H1 (cell line): ENCODE results near the gene MYH3. TPM values are rescaled to one million over a fixed set of nuclear protein-coding genes. Genes with fewer than 3 reads are reported as not detected.

Experiments
- CTCF ChIA-PET: fragments of 300-600 bp; sonication (Branson Sonifier 250); formaldehyde crosslinking; loops from one replicate; lab custom pipeline; 2021; ENCODE audit not compliant: partially characterized antibody; lab: Charles Lee
- POLR2A ChIA-PET: fragments of 300-600 bp; sonication (Branson Sonifier 250); formaldehyde crosslinking; loops from one replicate; lab custom pipeline; 2021; ENCODE audit warnings: inconsistent platforms; ENCODE audit not compliant: partially characterized antibody; lab: Charles Lee
- DNase-seq, 2 experiments: peaks; one replicate each; pipeline versions ENCODE4 v3.0.0 to v3.0.0-alpha.2; 2010 to 2022; ENCODE audit warnings: low spot score in 2 of 2, low read depth in 1 of 2, mixed read lengths in 1 of 2
- FAIRE-seq: peaks from 2 replicates; lab custom pipeline; 2011; peaks lifted over from hg19 to GRCh38; lab: Jason Lieb, UNC
- H2AFZ ChIP-seq: 2 replicates; pipeline ENCODE4 v1.8.1; 2012; ENCODE audit warnings: low read length, inconsistent platforms
- H2AK5ac ChIP-seq: 2 replicates; pipeline ENCODE4 v1.6.1; 2013; ENCODE audit warnings: low read depth, low read length
- H2BK120ac ChIP-seq: replicated peaks from 2 replicates; pipeline ENCODE3; 2013; ENCODE audit warnings: low read depth, low read length, inconsistent platforms
- H2BK12ac ChIP-seq: 2 replicates; pipeline ENCODE4 v1.6.1; 2013; ENCODE audit warnings: low read depth, low read length
- H2BK15ac ChIP-seq: 2 replicates; pipeline ENCODE4 v1.6.1; 2013; ENCODE audit warnings: low read length
- H2BK20ac ChIP-seq: 2 replicates; pipeline ENCODE4 v1.6.1; 2013; ENCODE audit warnings: low read length
- H2BK5ac ChIP-seq: 2 replicates; pipeline ENCODE4 v1.6.1; 2013; ENCODE audit warnings: low read depth, low read length
- H3K14ac ChIP-seq: 2 replicates; pipeline ENCODE4 v1.6.1; 2013; ENCODE audit warnings: inconsistent platforms; ENCODE audit not compliant: insufficient read length
- H3K18ac ChIP-seq: 2 replicates; pipeline ENCODE4 v1.6.1; 2013; ENCODE audit warnings: low read length; ENCODE audit errors: extremely low read depth
- H3K23ac ChIP-seq: 2 replicates; pipeline ENCODE4 v1.6.1; 2013; ENCODE audit warnings: inconsistent platforms; ENCODE audit not compliant: insufficient read length
- H3K23me2 ChIP-seq: 2 replicates; pipeline ENCODE4 v1.6.1; 2013; ENCODE audit warnings: low read depth, low read length
- H3K27ac ChIP-seq: 2 replicates; pipeline ENCODE4 v1.6.1; 2011; ENCODE audit warnings: low read depth, low read length, inconsistent platforms
- H3K27me3 ChIP-seq, 4 experiments: replicated peaks in 1 of 4; 1 replicate in 1 of 4; 2 replicates in 3 of 4; pipeline versions ENCODE4 v1.6.1 to v1.8.1; 2011 to 2013; ENCODE audit warnings: low read length in 3 of 4, mild to moderate bottlenecking in 3 of 4, inconsistent platforms in 2 of 4, mixed read lengths in 2 of 4, moderate library complexity in 1 of 4; ENCODE audit not compliant: control insufficient read depth in 3 of 4, insufficient read depth in 3 of 4; ENCODE audit errors: extremely low read depth in 1 of 4
- H3K36me3 ChIP-seq, 4 experiments: 2 replicates each; pipeline versions ENCODE4 v1.6.1 to v1.8.1; 2011 to 2013; ENCODE audit warnings: mild to moderate bottlenecking in 4 of 4, low read length in 3 of 4, moderate library complexity in 2 of 4, control low read depth in 1 of 4, inconsistent platforms in 1 of 4; ENCODE audit not compliant: insufficient read depth in 4 of 4, control insufficient read depth in 2 of 4
- H3K4ac ChIP-seq: replicated peaks from 2 replicates; pipeline ENCODE3; 2013; ENCODE audit warnings: low read length, low read depth, mixed read lengths, inconsistent platforms; ENCODE audit not compliant: insufficient read length
- H3K4me1 ChIP-seq, 4 experiments: replicated peaks in 1 of 4; 1 replicate in 1 of 4; 2 replicates in 3 of 4; pipeline versions ENCODE4 v1.6.1 to v1.8.1; 2011 to 2013; ENCODE audit warnings: low read length in 3 of 4, inconsistent platforms in 2 of 4, mixed read lengths in 1 of 4; ENCODE audit not compliant: insufficient read depth in 4 of 4, control insufficient read depth in 3 of 4
- H3K4me2 ChIP-seq, 2 experiments: 2 replicates each; pipeline versions ENCODE4 v1.6.1 to v1.8.1; 2011 to 2013; ENCODE audit warnings: low read depth in 2 of 2, low read length in 2 of 2, control low read depth in 1 of 2, inconsistent platforms in 1 of 2, mild to moderate bottlenecking in 1 of 2; ENCODE audit not compliant: insufficient read depth in 1 of 2
- H3K4me3 ChIP-seq, 4 experiments: fragments of 200-600, 300-600 bp in 1 of 4; sonication (generic), shearing (Covaris generic), sonication (Bioruptor Twin) in 1 of 4; 2 replicates each; pipeline versions ENCODE4 v1.5.1 to v1.8.1; 2011 to 2016; ENCODE audit warnings: low read length in 4 of 4, low read depth in 3 of 4, control low read depth in 2 of 4, inconsistent platforms in 2 of 4, mild to moderate bottlenecking in 2 of 4, mixed read lengths in 1 of 4, moderate library complexity in 1 of 4; ENCODE audit not compliant: insufficient read depth in 2 of 4; ENCODE audit errors: extremely low read depth in 1 of 4
- H3K56ac ChIP-seq: replicated peaks from 2 replicates; pipeline ENCODE3; 2013; ENCODE audit warnings: low read depth, mild to moderate bottlenecking, mixed read lengths, low read length, inconsistent platforms; ENCODE audit not compliant: insufficient read length
- H3K79me1 ChIP-seq: 2 replicates; pipeline ENCODE4 v1.6.1; 2013; ENCODE audit warnings: low read depth, low read length, control low read depth
- H3K79me2 ChIP-seq, 2 experiments: 2 replicates each; pipeline versions ENCODE4 v1.6.1 to v1.8.1; 2012 to 2013; ENCODE audit warnings: low read length in 2 of 2, mild to moderate bottlenecking in 2 of 2, inconsistent platforms in 1 of 2; ENCODE audit not compliant: insufficient read depth in 2 of 2, control insufficient read depth in 1 of 2
- H3K9ac ChIP-seq, 4 experiments: replicated peaks in 1 of 4; 1 replicate in 1 of 4; 2 replicates in 3 of 4; pipeline versions ENCODE4 v1.6.1 to v1.8.1; 2011 to 2013; ENCODE audit warnings: low read depth in 3 of 4, low read length in 3 of 4, control low read depth in 2 of 4, mild to moderate bottlenecking in 2 of 4, moderate library complexity in 2 of 4, inconsistent platforms in 1 of 4; ENCODE audit errors: extremely low read depth in 1 of 4
- H3K9me3 ChIP-seq, 2 experiments: 2 replicates each; pipeline versions ENCODE4 v1.6.1 to v1.8.1; 2012 to 2013; ENCODE audit warnings: mild to moderate bottlenecking in 2 of 2, moderate library complexity in 2 of 2, control low read depth in 1 of 2, inconsistent platforms in 1 of 2, low read depth in 1 of 2, low read length in 1 of 2, mixed read lengths in 1 of 2; ENCODE audit not compliant: insufficient read depth in 2 of 2
- H4K20me1 ChIP-seq, 2 experiments: replicated peaks in 1 of 2; 2 replicates each; pipeline versions ENCODE3 to v1.8.1; 2011 to 2013; ENCODE audit warnings: inconsistent platforms in 2 of 2, low read length in 2 of 2, mild to moderate bottlenecking in 1 of 2; ENCODE audit not compliant: insufficient read depth in 2 of 2, control insufficient read depth in 1 of 2
- H4K5ac ChIP-seq: 2 replicates; pipeline ENCODE4 v1.6.1; 2013; ENCODE audit warnings: low read length, low read depth, mixed read lengths, inconsistent platforms; ENCODE audit not compliant: insufficient read length
- H4K8ac ChIP-seq: 2 replicates; pipeline ENCODE4 v1.8.0; 2013; ENCODE audit warnings: mild to moderate bottlenecking, moderate library complexity, low read length, inconsistent platforms; ENCODE audit not compliant: insufficient read depth; ENCODE audit errors: extremely low read depth
- H4K91ac ChIP-seq: replicated peaks from 2 replicates; pipeline ENCODE3; 2013; ENCODE audit warnings: low read length, mixed read lengths, inconsistent platforms; ENCODE audit not compliant: insufficient read length
- ASH2L ChIP-seq: fragments of 200-600, 300-600 bp; sonication (generic); IDR thresholded peaks from one replicate; pipeline ENCODE4 v1.7.1; 2017; ENCODE audit warnings: low read length
- CBX5 ChIP-seq: fragments of 300-800, 300-1000 bp; sonication (generic); IDR thresholded peaks from 2 replicates; pipeline ENCODE4 v1.7.1; 2016; ENCODE audit warnings: antibody characterized with exemption, low read length, low read depth
- CBX8 ChIP-seq: fragments of 300-800, 300-1000 bp; sonication (generic); IDR thresholded peaks from 2 replicates; pipeline ENCODE4 v1.7.1; 2016; ENCODE audit warnings: low read depth, low read length, borderline replicate concordance
- CHD2 ChIP-seq: IDR thresholded peaks from 2 replicates; pipeline ENCODE4 v1.6.1; 2012; ENCODE audit warnings: low read length, improper control_type of control experiment
- EGR1 ChIP-seq: IDR thresholded peaks from 2 replicates; pipeline ENCODE4 v1.6.1; 2011; ENCODE audit warnings: low read depth, low read length, borderline replicate concordance
- EZH2 ChIP-seq: fragments of 200-600 bp; sonication (generic); IDR thresholded peaks from 2 replicates; pipeline ENCODE4 v1.7.1; 2012; ENCODE audit warnings: low read depth, mild to moderate bottlenecking, moderate library complexity, low read length, inconsistent platforms; ENCODE audit not compliant: severe bottlenecking
- GABPA ChIP-seq: IDR thresholded peaks from 2 replicates; pipeline ENCODE4 v1.6.1; 2011; ENCODE audit warnings: mild to moderate bottlenecking, low read length, moderate library complexity, borderline replicate concordance; ENCODE audit not compliant: insufficient read depth
- RAD21 ChIP-seq, 2 experiments: IDR thresholded peaks in 1 of 2; conservative IDR thresholded peaks in 1 of 2; 2 replicates each; pipeline ENCODE4 v1.6.1; 2011; ENCODE audit warnings: low read depth in 2 of 2, low read length in 2 of 2, improper control_type of control experiment in 1 of 2, inconsistent platforms in 1 of 2, mild to moderate bottlenecking in 1 of 2, moderate library complexity in 1 of 2
- SIN3A ChIP-seq, 2 experiments: IDR thresholded peaks in 1 of 2; conservative IDR thresholded peaks in 1 of 2; 2 replicates each; pipeline ENCODE4 v1.6.1; 2011 to 2012; ENCODE audit warnings: low read length in 2 of 2, improper control_type of control experiment in 1 of 2, low read depth in 1 of 2, mild to moderate bottlenecking in 1 of 2
- WGBS, 2 experiments: shearing (Covaris generic) in 1 of 2; methylation state at CpG; one replicate each; pipeline versions ENCODE4 v1.1.6 to v1.1.7; 2013 to 2015; ENCODE audit warnings: low lambda C conversion rate in 2 of 2, mixed read lengths in 2 of 2, inconsistent platforms in 1 of 2, low coverage in 1 of 2, missing lambda C conversion rate in 1 of 2; ENCODE audit not compliant: insufficient replicate concordance in 2 of 2, insufficient coverage in 1 of 2, insufficient read length in 1 of 2; ENCODE audit errors: extremely low coverage in 1 of 2, missing lambda C conversion rate in 1 of 2; 5-methylcytosine and 5-hydroxymethylcytosine counted together
- polyA plus RNA-seq, 7 experiments: library from polyadenylated mRNA; depleted of rRNA in 3 of 7; stranded (reverse) in 5 of 7; unstranded in 2 of 7; fragments of >200 nt in 5 of 7; fragments of 200-250 nt in 2 of 7; gene quantifications; 1 replicate in 5 of 7; 2 replicates in 1 of 7; 4 replicates in 1 of 7; pipeline versions ENCODE4 v1.2.1 to v1.2.3, GENCODE V29; 2011 to 2013; ENCODE audit warnings: missing spikeins in 2 of 7, mixed read lengths in 2 of 7
- total RNA-seq: library from RNA; stranded (reverse); fragmentation: NEBNext Ultra II Directional; extraction: Animal tissue kit (Norgen Biotek cat#: 25700); gene quantifications from 2 replicates; pipeline ENCODE4 v1.2.1, GENCODE V29; 2021
- TF ChIP-seq, protein P1 (sequence below): IDR thresholded peaks from 2 replicates; pipeline ENCODE4 v1.6.1; 2011; ENCODE audit warnings: low read depth, mild to moderate bottlenecking, low read length; ENCODE audit not compliant: insufficient read depth

The MYH3 gene
- total and polyA plus RNA-seq, 2 of the 8 experiments (the other 6 are each of a cell fraction or from before 2014, with no cell fraction given), result 0.65 to 1.8 TPM

GRCh38 chr17:10603931-10604330 lies 53.2 kb downstream of the MYH3 start:
- TF ChIP-seq EGR1, result no peak
- no peak for TF ChIP-seq GABPA
- TF ChIP-seq SIN3A (conservative IDR thresholded peaks at IDR 0.05 in 1 of 2, IDR thresholded peaks at IDR 0.05 in 1 of 2; ENCODE audit: low read depth in 1 of 2, low read length in 2 of 2), result no peak
- TF ChIP-seq CHD2, result no peak
- TF ChIP-seq CBX8, result no peak
- no peak for TF ChIP-seq RAD21 (IDR thresholded peaks at IDR 0.05 in 1 of 2, conservative IDR thresholded peaks at IDR 0.05 in 1 of 2; ENCODE audit: low read depth in 2 of 2, low read length in 2 of 2)
- TF ChIP-seq ASH2L, result no peak
- no peak for TF ChIP-seq CBX5
- no peak for TF ChIP-seq EZH2
- TF ChIP-seq, protein P1, sequence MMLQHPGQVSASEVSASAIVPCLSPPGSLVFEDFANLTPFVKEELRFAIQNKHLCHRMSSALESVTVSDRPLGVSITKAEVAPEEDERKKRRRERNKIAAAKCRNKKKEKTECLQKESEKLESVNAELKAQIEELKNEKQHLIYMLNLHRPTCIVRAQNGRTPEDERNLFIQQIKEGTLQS, result no peak
- no peak overlapping the region for H2BK15ac ChIP-seq
- ChIA-PET POLR2A (no interaction called here), CTCF (interaction anchor here (1.2 to 2.1 kb wide), 4 partner anchors 11 to 27 kb away, joined by 3 to 13 read pairs (median 8); no protein-coding TSS in a partner anchor)
- no peak overlapping the region for H4K91ac ChIP-seq
- no peaks in the 10 kb centered on the region for H3K23me2 ChIP-seq
- H3K36me3 ChIP-seq, result 0 out of 8 replicates have a peak, but pooled peaks cover 0 to 2% (median 0%) of the 10 kb centered on the region in 4 experiments
- no peak overlapping the region for H3K4ac ChIP-seq
- no peak overlapping the region for H3K18ac ChIP-seq
- no peaks in the 10 kb centered on the region for H3K9me3 ChIP-seq
- H3K27me3 ChIP-seq, result no peaks in the 10 kb centered on the region
- no peak overlapping the region for H3K27ac ChIP-seq
- H2BK120ac ChIP-seq, result no peak overlapping the region
- no peak for FAIRE-seq
- no peaks in the 10 kb centered on the region for H3K79me1 ChIP-seq
- no peaks in the 10 kb centered on the region for H4K20me1 ChIP-seq
- H3K4me2 ChIP-seq, result no peak overlapping the region
- no peak overlapping the region for H2AK5ac ChIP-seq
- whole genome bisulfite sequencing, 2 experiments, result 92% methylated on average over 3 of the region's 3 CpGs; no CpG with 5 or more reads in 1 of the 2 experiments
- no peak overlapping the region for H4K5ac ChIP-seq
- DNase-seq, result no peak
- peaks cover 0 to 5% (median 0%) of the 10 kb centered on the region in 4 experiments; a peak in 1 of 7 replicates for H3K4me1 ChIP-seq
- no peak overlapping the region for H4K8ac ChIP-seq
- H3K23ac ChIP-seq, result no peak overlapping the region
- no peak overlapping the region for H2BK12ac ChIP-seq
- no peak overlapping the region for H2BK20ac ChIP-seq
- H2BK5ac ChIP-seq, result no peak overlapping the region
- no peak overlapping the region for H3K14ac ChIP-seq
- no peak overlapping the region for H3K4me3 ChIP-seq
- H3K9ac ChIP-seq, result no peak overlapping the region
- no peaks in the 10 kb centered on the region for H3K79me2 ChIP-seq
- H2AFZ ChIP-seq, result no peak overlapping the region
- no peak overlapping the region for H3K56ac ChIP-seq
